ENCODE measurements around the gene RAI1.

DNA sequence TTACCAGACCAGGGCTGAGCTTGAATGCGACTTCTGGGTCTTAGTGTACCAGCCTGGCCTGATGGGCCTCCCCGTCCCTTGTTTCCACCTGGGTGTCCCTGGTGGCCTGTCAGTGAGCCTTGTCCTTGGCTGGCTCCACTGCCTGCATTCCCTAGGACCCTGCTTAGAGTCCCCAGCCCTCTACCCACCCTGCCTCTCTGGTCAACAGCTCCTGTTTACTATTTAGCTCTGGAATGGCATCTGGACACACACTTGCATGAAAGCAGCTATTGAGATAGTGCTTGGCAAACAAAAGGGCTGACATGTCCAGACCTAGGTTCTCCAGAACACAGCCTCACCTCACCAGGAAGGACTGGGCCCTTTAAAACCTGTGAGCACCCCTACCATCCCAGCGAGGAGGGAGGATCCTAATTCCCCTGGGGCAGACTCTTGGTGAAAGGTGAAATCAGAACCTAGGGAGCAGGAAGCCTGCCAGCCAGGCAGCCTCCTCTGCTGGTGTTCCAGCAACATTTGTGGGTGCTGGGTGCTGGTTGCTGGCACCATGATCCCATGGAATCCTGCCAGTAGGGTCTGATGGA lies 38.8 kb downstream of the RAI1 start:
- TF ChIP-seq, protein P1, sequence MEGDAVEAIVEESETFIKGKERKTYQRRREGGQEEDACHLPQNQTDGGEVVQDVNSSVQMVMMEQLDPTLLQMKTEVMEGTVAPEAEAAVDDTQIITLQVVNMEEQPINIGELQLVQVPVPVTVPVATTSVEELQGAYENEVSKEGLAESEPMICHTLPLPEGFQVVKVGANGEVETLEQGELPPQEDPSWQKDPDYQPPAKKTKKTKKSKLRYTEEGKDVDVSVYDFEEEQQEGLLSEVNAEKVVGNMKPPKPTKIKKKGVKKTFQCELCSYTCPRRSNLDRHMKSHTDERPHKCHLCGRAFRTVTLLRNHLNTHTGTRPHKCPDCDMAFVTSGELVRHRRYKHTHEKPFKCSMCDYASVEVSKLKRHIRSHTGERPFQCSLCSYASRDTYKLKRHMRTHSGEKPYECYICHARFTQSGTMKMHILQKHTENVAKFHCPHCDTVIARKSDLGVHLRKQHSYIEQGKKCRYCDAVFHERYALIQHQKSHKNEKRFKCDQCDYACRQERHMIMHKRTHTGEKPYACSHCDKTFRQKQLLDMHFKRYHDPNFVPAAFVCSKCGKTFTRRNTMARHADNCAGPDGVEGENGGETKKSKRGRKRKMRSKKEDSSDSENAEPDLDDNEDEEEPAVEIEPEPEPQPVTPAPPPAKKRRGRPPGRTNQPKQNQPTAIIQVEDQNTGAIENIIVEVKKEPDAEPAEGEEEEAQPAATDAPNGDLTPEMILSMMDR (IDR thresholded peaks at IDR 0.05), result no peak
- TF ChIP-seq EP300 (IDR thresholded peaks at IDR 0.05) (no peak), POLR2AphosphoS5 (IDR thresholded peaks at IDR 0.05) (no peak), POLR2A (IDR thresholded peaks at IDR 0.05) (no peak)

All from suprapubic skin (tissue), 4 donors.